OCI-LY1 (cell line): ENCODE data around the gene OLAH.

Experiments
- CTCF ChIP-seq: fragments of 200-600 bp; sonication (generic), shearing (Covaris generic); IDR thresholded peaks from 2 replicates; pipeline ENCODE4 v1.5.1; 2017; ENCODE audit warnings: mild to moderate bottlenecking, antibody characterized with exemption, low read length, moderate library complexity, mixed read lengths
- EZH2 ChIP-seq: fragments of 200-600 bp; sonication (generic), shearing (Covaris generic); IDR thresholded peaks from 2 replicates; pipeline ENCODE4 v1.8.0; 2017; ENCODE audit warnings: borderline replicate concordance, mixed run types, mild to moderate bottlenecking, antibody characterized with exemption, low read length, moderate library complexity, mixed read lengths

GRCh38 chr10:15097011-15097812 lies 53.5 kb downstream of the OLAH start, which contains the start of gene RPP38:
- no peak for TF ChIP-seq EZH2
- no peak for TF ChIP-seq CTCF
